Thyroid gland (tissue), 4 donors: Measurements from ENCODE around the gene SPTBN1. TPM values are rescaled to one million over a fixed set of nuclear protein-coding genes. Genes with fewer than 3 reads are reported as not detected.

Experiments used
- DNase-seq, 2 donors: peaks; one replicate each; pipeline ENCODE4 v3.0.0-alpha.2; 2019
- H3K27ac ChIP-seq, 3 donors: fragments of 200-600 bp; sonication (generic); 1 replicate in 2 of 3; 2 replicates in 1 of 3; pipeline ENCODE4 v1.5.1; 2016 to 2019; ENCODE audit warnings: mild to moderate bottlenecking in 1 of 3, moderate library complexity in 1 of 3
- H3K27me3 ChIP-seq: fragments of 200-600 bp; sonication (generic); one replicate; pipeline ENCODE4 v1.5.1; 2019
- H3K36me3 ChIP-seq, 2 donors: fragments of 200-600 bp; sonication (generic); one replicate each; pipeline ENCODE4 v1.5.1; 2016 to 2019
- H3K4me1 ChIP-seq, 2 donors: fragments of 200-600 bp; sonication (generic); one replicate each; pipeline ENCODE4 v1.5.1; 2017 to 2019
- H3K4me3 ChIP-seq, 3 donors: fragments of 200-600 bp; sonication (generic); replicated peaks in 1 of 3; 1 replicate in 2 of 3; 2 replicates in 1 of 3; pipeline ENCODE4 v1.5.1; 2016; ENCODE audit warnings: mild to moderate bottlenecking in 1 of 3
- H3K9me3 ChIP-seq: fragments of 200-600 bp; sonication (generic); one replicate; pipeline ENCODE4 v1.5.1; 2017
- CTCF ChIP-seq, 6 experiments: fragments of 200-600 bp in 3 of 6; fragments of 450-650 bp in 3 of 6; sonication (generic) in 3 of 6; IDR thresholded peaks; one replicate each; pipeline ENCODE4 v1.5.1; 2016 to 2019; ENCODE audit warnings: antibody characterized with exemption in 6 of 6, mild to moderate bottlenecking in 2 of 6, inconsistent platforms in 1 of 6, moderate library complexity in 1 of 6
- POLR2A ChIP-seq, 2 donors: fragments of 450-650 bp; IDR thresholded peaks; one replicate each; pipeline ENCODE4 v1.6.1; 2017; ENCODE audit warnings: antibody characterized with exemption in 2 of 2, mild to moderate bottlenecking in 2 of 2, moderate library complexity in 1 of 2
- WGBS, 2 donors: methylation state at CpG; one replicate each; pipeline ENCODE4 v1.1.5; 2017; 5-methylcytosine and 5-hydroxymethylcytosine counted together
- intact Hi-C: fragments of 100-400 bp; cut with DNase I; formaldehyde crosslinking; loops from one replicate; pipeline ENCODE4 v1.15.1; 2023
- total RNA-seq, 4 donors: library from RNA; depleted of rRNA; stranded (reverse); fragments of >200 nt; gene quantifications; one replicate each; pipeline ENCODE4 v1.2.3, GENCODE V29; 2016

The SPTBN1 gene
- total RNA-seq, 4 donors from 2014 or later: 381 to 513 (median 419) TPM

- peak; percentile 89 to 90 for DNase-seq
- peak overlapping the region in 2 of 3 donors; percentile 84 to 88 for H3K27ac ChIP-seq
- H3K4me3 ChIP-seq: no peak overlapping the region
- H3K27me3 ChIP-seq: no peaks in the 10 kb centered on the region
- peaks cover 13 to 15% of the 10 kb centered on the region in 2 donors for H3K36me3 ChIP-seq
- peak in 4 of 6 experiments; percentile 64 to 87 (median 73) for TF ChIP-seq CTCF (IDR thresholded peaks at IDR 0.05)
- TF ChIP-seq POLR2A (IDR thresholded peaks at IDR 0.05): no peak
- WGBS, 2 donors: 32 to 34% methylated on average over 5 of the region's 5 CpGs
- no peaks in the 10 kb centered on the region for H3K9me3 ChIP-seq
- H3K4me1 ChIP-seq: peaks cover 33 to 59% of the 10 kb centered on the region in 2 donors
- intact Hi-C loops: loop anchor here (10.0 kb wide), 2 partner anchors 102 to 182 kb away; no protein-coding TSS in a partner anchor
These were observed 66.6 kb downstream of the SPTBN1 start for GRCh38 chr2:54522624-54523281.

GRCh38 chr2:54523324-54523959 is 67.3 kb downstream of the SPTBN1 start:
- TF ChIP-seq CTCF (IDR thresholded peaks at IDR 0.05) (no peak), POLR2A (IDR thresholded peaks at IDR 0.05) (no peak)
- WGBS, 2 donors: 76% methylated on average over 4 of the region's 4 CpGs
- Histone ChIP-seq H3K36me3 (peaks cover 15 to 20% of the 10 kb centered on the region in 2 donors), H3K4me1 (peaks cover 27 to 52% of the 10 kb centered on the region in 2 donors), H3K9me3 (no peaks in the 10 kb centered on the region), H3K27ac (peak overlapping the region; percentile 6 to 88 (median 84)), H3K27me3 (no peaks in the 10 kb centered on the region), H3K4me3 (no peak overlapping the region)
- intact Hi-C loops: loop anchor here (10.0 kb wide), 2 partner anchors 101 to 181 kb away; no protein-coding TSS in a partner anchor
- no peak for DNase-seq

GRCh38 chr2:54524226-54524991 is 68.3 kb downstream of the SPTBN1 start:
- intact Hi-C loops: loop anchor here (10.0 kb wide), 2 partner anchors 100 to 180 kb away; no protein-coding TSS in a partner anchor
- DNase-seq: peak; percentile 72 to 79
- TF ChIP-seq POLR2A (IDR thresholded peaks at IDR 0.05): no peak
- peak in 1 of 6 experiments; percentile 33 for TF ChIP-seq CTCF (IDR thresholded peaks at IDR 0.05)
- Histone ChIP-seq H3K4me1 (peaks cover 27 to 45% of the 10 kb centered on the region in 2 donors), H3K27me3 (no peaks in the 10 kb centered on the region), H3K4me3 (no peak overlapping the region), H3K27ac (peak overlapping the region; percentile 84 to 92 (median 88)), H3K36me3 (peaks cover 15 to 20% of the 10 kb centered on the region in 2 donors), H3K9me3 (no peaks in the 10 kb centered on the region)
- 57 to 60% methylated on average over 13 of the region's 13 CpGs for WGBS, 2 donors

- WGBS, 2 donors: 91 to 95% methylated on average over 9 of the region's 9 CpGs
- Histone ChIP-seq H3K27ac (peak overlapping the region; percentile 84 to 92 (median 88)), H3K36me3 (peaks cover 15 to 20% of the 10 kb centered on the region in 2 donors), H3K9me3 (no peaks in the 10 kb centered on the region), H3K27me3 (no peaks in the 10 kb centered on the region), H3K4me1 (peaks cover 27 to 39% of the 10 kb centered on the region in 2 donors), H3K4me3 (no peak overlapping the region)
- no peak for DNase-seq
- TF ChIP-seq CTCF (IDR thresholded peaks at IDR 0.05) (no peak), POLR2A (IDR thresholded peaks at IDR 0.05) (no peak)
- intact Hi-C loops: loop anchor here (10.0 kb wide), 2 partner anchors 99 to 179 kb away; no protein-coding TSS in a partner anchor
These were observed 69.2 kb downstream of the SPTBN1 start for GRCh38 chr2:54525321-54525720.
